ENCODE results near the gene NFATC2.
A peak's percentile ranks its signal among the peaks of the same experiment; 100 is the strongest.
"Not testable (repeated sequence)": the region's sequence is repeated elsewhere in the genome, so short reads cannot be mapped to it uniquely, and the experiment has no call there.

The NFATC2 gene

DNA sequence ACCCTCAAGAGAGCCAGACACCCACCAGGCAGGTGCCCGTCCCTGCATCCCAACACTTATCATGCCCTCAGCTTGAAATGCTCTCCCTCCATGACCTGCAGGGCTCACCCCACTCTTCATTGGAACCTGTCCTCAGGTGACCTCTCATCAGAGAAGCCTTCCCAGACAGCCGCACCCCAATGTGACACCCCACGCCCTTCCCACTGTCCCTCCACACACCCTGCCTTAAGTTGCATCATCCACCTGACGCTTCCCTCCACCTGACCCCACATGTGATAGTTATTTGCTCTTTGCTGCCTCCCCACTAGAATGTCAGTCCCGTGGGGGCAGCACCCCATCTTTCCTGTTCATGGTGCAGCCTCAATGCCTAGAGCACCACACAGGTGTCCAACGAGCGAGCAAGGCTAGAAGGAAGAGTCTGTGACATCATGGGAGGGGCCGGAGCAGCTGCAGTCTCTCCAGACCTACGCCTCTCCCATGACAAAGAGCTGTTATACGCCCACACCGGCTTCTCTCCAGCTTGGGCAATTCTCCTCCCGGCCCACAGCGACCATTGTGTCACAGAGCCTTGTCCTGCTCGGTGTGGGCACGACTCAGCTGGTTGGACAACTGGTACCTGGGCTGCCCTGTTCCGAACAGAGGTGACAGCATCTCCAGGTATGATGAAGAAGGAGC is 58.2 kb downstream of the NFATC2 start:
- in situ Hi-C loops (cut with MboI; ENCODE audit: low sequenced_read_pairs, unreplicated experiment): no loop called here
- TF ChIP-seq, protein P1, sequence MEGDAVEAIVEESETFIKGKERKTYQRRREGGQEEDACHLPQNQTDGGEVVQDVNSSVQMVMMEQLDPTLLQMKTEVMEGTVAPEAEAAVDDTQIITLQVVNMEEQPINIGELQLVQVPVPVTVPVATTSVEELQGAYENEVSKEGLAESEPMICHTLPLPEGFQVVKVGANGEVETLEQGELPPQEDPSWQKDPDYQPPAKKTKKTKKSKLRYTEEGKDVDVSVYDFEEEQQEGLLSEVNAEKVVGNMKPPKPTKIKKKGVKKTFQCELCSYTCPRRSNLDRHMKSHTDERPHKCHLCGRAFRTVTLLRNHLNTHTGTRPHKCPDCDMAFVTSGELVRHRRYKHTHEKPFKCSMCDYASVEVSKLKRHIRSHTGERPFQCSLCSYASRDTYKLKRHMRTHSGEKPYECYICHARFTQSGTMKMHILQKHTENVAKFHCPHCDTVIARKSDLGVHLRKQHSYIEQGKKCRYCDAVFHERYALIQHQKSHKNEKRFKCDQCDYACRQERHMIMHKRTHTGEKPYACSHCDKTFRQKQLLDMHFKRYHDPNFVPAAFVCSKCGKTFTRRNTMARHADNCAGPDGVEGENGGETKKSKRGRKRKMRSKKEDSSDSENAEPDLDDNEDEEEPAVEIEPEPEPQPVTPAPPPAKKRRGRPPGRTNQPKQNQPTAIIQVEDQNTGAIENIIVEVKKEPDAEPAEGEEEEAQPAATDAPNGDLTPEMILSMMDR (IDR thresholded peaks at IDR 0.05; ENCODE audit: borderline replicate concordance, control extremely low read depth, extremely low read depth, insufficient read depth, missing control alignments): no peak
- no peak for DNase-seq (ENCODE audit: low spot score)

DNA sequence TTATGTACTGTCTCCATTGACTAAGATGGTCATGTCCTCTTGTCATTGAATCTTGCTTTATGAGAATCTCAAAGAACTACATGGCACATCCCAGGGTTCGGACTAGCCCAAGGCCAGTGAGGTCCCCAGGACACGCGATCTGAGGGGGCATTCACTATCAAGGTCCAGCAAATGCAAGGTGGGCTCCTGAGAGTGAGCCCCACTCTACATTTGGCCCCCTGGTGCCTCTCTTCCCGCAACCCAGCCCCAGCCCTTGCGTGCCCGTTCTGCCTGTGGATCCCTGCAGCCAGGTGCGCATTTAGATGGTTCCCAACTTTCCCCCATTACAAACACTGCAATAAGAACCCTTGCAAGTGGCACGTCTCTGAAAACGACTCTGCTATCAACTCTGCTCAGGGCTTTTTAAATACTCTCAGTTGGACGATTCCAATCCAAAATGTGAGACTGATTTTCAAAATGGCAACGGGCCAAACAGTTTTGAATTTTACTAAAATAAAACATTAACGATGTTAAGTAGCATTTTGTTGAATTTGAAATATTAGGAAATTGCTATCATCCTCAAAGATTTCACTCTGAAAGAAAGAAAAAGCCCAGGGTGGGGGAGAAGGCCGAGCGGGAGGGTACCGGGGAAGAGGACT is 59.6 kb downstream of the NFATC2 start:
- DNase-seq (ENCODE audit: low spot score): no peak
- in situ Hi-C loops (cut with MboI; ENCODE audit: low sequenced_read_pairs, unreplicated experiment): no loop called here
- TF ChIP-seq, protein P1 (IDR thresholded peaks at IDR 0.05; ENCODE audit: borderline replicate concordance, control extremely low read depth, extremely low read depth, insufficient read depth, missing control alignments): no peak

DNA sequence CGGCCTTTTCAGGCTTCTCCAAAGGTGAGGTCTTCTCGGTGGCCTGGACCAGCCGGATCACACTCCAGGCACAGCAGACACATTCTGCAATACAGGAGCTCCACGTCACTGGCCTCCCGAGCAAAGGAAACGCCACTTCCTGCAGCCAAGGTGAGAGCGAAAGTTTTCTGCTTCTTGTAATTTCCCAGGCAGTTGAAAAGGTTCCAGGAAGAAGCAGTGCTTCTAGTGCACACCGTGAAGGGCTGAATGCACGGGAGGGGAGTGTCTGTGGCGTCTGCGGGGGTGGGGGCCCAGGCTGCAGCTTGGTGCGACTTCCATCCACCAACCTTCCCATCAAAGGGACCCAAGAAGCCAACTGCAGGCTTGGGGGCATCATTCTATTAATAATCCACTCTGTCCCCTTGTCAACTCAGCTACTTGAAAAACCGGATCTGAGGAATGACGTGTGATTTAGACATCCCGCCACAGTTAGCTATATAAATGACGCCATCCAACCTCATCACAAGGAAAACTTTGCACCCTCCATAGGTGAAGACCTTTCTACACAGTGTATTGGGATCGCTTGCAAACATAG is 61.1 kb downstream of the NFATC2 start:
- in situ Hi-C loops (cut with MboI; ENCODE audit: low sequenced_read_pairs, unreplicated experiment): no loop called here
- DNase-seq (ENCODE audit: low spot score): peak; percentile 55
- TF ChIP-seq, protein P1 (IDR thresholded peaks at IDR 0.05; ENCODE audit: borderline replicate concordance, control extremely low read depth, extremely low read depth, insufficient read depth, missing control alignments): no peak

DNA sequence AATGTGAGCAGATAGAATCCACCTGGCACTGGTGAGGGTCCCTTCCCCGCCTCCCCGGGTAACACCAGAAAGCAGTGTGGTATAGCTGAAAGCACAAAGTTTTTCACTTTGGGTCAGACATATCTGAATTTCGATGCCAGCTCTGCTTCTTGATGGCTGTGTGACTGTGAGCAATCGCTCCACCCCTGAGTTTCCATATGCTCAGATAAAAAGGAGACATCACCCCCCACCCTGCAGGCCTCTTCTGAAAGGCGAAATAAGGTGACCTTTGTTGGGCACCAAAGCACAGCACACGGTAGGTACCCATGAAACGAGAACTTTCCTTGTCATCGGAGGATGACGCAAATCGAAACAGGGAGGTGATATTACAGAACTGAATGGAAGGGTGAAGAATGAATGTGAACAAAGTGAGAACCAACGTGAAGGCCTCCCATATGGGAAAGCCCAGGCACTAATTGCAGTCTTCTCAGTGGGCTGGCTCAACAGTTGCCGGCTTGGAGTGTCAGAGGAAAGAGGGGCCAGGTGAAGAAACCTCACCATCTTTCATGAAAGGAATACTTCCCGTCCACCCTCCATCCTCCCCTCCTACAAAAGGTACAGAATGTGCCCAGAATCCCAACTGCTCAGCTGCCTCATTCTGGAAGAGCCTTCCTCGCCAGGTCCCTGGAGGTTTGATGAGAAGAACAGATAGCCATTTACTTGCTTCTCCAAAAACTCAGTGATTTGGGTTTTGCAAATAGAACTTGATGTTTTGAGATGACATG is 61.8 kb downstream of the NFATC2 start:
- peak; percentile 68 for DNase-seq (ENCODE audit: low spot score)
- TF ChIP-seq, protein P1 (IDR thresholded peaks at IDR 0.05; ENCODE audit: borderline replicate concordance, control extremely low read depth, extremely low read depth, insufficient read depth, missing control alignments): no peak
- in situ Hi-C loops (cut with MboI; ENCODE audit: low sequenced_read_pairs, unreplicated experiment): no loop called here

DNA sequence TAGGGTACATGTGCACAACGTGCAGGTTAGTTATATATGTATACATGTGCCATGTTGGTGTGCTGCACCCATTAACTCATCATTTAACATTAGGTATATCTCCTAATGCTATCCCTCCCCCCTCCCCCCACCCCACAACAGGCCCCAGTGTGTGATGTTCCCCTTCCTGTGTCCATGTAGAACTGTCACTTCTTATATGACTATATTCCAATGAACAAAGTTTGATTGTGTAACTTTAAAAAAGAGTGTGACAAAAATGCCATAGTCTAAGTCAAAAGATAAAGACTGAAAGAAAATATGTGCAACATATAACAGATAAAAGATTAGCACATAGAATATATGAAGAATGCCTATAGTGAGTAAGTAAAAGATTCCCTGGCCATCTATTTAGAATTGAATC is 66.4 kb downstream of the NFATC2 start:
- DNase-seq (ENCODE audit: low spot score); in situ Hi-C loops (cut with MboI; ENCODE audit: low sequenced_read_pairs, unreplicated experiment): not testable (repeated sequence)

DNA sequence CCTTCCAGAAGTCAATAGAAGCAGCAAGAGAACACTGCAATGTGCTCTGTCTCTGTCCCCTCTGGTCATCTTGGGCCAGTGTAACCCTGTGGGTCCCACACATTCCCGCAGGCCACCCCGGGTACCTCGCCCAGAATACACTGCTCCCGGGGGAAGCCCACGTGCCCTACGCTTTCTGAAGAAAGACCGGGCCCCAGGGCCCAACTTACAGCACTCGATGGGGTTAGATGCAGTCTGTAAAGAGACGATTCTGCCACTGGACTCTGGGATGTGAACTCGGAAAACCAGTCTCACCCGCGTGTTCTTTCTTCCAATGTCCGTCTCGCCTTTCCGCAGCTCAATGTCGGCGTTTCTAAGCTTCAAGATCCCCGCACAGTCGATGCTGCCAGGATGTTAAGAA is 68.7 kb downstream of the NFATC2 start:
- TF ChIP-seq, protein P1 (IDR thresholded peaks at IDR 0.05; ENCODE audit: borderline replicate concordance, control extremely low read depth, extremely low read depth, insufficient read depth, missing control alignments): no peak
- in situ Hi-C loops (cut with MboI; ENCODE audit: low sequenced_read_pairs, unreplicated experiment): no loop called here

More for the DNA sequence above, 68.7 kb downstream of the NFATC2 start:
- no peak for DNase-seq (ENCODE audit: low spot score)
